Measurements from ENCODE around the gene LRRD1. TPM values are rescaled to one million over a fixed set of nuclear protein-coding genes. Genes with fewer than 3 reads are reported as not detected.

LRRD1 gene
- total and polyA plus RNA-seq, 9 of the 15 experiments (the other 6 are each of a cell fraction or from before 2014, with no cell fraction given): 0.07 to 0.15 TPM; not detected in 7

- TF ChIP-seq ARID3B (CRISPR knock-in tag; IDR thresholded peaks at IDR 0.05; ENCODE audit: borderline replicate concordance) (peak; percentile 72; the same call in 1 of the 2 replicates), E4F1 (CRISPR knock-in tag; IDR thresholded peaks at IDR 0.05; ENCODE audit: borderline replicate concordance) (no peak), JUNB (CRISPR knock-in tag; conservative IDR thresholded peaks at IDR 0.05) (0 out of 2 replicates have a peak, but pooled peaks have one; percentile 29)
Measured at GRCh38 chr7:92133737-92134270, 45.1 kb downstream of the LRRD1 start (continued).

GRCh38 chr7:92133133-92133736 lies 45.7 kb downstream of the LRRD1 start:
- ChIA-PET POLR2A (interaction anchor here (0.6 to 1.4 kb wide), 5 partner anchors 12 to 117 kb away, joined by 3 to 7 read pairs (median 4); partner anchors contain the start of genes ANKIB1 and KRIT1), CTCF (ENCODE audit: low intra/inter-chr PET ratio) (interaction anchor here (1.0 kb wide), 1 partner anchor 326 kb away, joined by 4 read pairs; no protein-coding TSS in a partner anchor)
- ATAC-seq (peak; percentile 19), DNase-seq (ENCODE audit: extremely low read depth in 1 of 4, low spot score in 3 of 4) (peak in 1 of 4 experiments; percentile 41), FAIRE-seq (no peak)
- intact Hi-C loops (cut with micrococcal nuclease) (loop anchor here (1.0 to 5.0 kb wide), 2 partner anchors 289 to 314 kb away; partner anchors contain the start of gene GATAD1), in situ Hi-C loops (cut with MboI) (loop anchor here (10.0 kb wide), 1 partner anchor 302 kb away; no protein-coding TSS in a partner anchor)
- no TSS peak for BruUV-seq (replicated peaks)
- Histone ChIP-seq H3K79me2 (ENCODE audit: control insufficient read depth, insufficient read depth, low read length) (peaks cover 54% of the 10 kb centered on the region), H3K27me3 (ENCODE audit: control insufficient read depth in 2 of 2, insufficient read depth in 2 of 2, low read length in 2 of 2) (no peaks in the 10 kb centered on the region), H2AFZ (ENCODE audit: low read depth, low read length) (peak overlapping the region; percentile 100), H3K9ac (ENCODE audit: insufficient read depth in 1 of 2, low read depth in 2 of 2, low read length in 2 of 2) (peak overlapping the region; percentile 91 to 96), H4K20me1 (replicated peaks; ENCODE audit: control insufficient read depth, insufficient read depth, low read length) (peaks cover 8% of the 10 kb centered on the region; the same call in 1 of the 2 replicates), H3K9me3 (replicated peaks; ENCODE audit: control insufficient read depth, insufficient read depth, low read depth, low read length) (no peaks in the 10 kb centered on the region), H3K4me3 (peak overlapping the region; percentile 95), H3K4me1 (replicated peaks in 1 of 2; ENCODE audit: control insufficient read depth in 2 of 2, insufficient read depth in 2 of 2, low read length in 2 of 2) (peaks cover 19 to 20% of the 10 kb centered on the region in 2 experiments; a peak in 3 of 5 replicates), H3K9me1 (ENCODE audit: control insufficient read depth, insufficient read depth, low read length) (no peaks in the 10 kb centered on the region), H3K27ac (ENCODE audit: extremely low read depth, low read depth, low read length) (peak overlapping the region; percentile 99), H3K36me3 (ENCODE audit: control insufficient read depth, insufficient read depth, low read length) (peaks cover 40% of the 10 kb centered on the region), H3K4me2 (ENCODE audit: insufficient read depth, low read length) (peak overlapping the region; percentile 98)
- WGBS (ENCODE audit: insufficient coverage, low coverage, missing lambda C conversion rate): 7% methylated on average over 15 of the region's 15 CpGs
- TF ChIP-seq ZEB2 (IDR thresholded peaks at IDR 0.05) (no peak), KAT7 (CRISPR knock-in tag; IDR thresholded peaks at IDR 0.05; ENCODE audit: borderline replicate concordance) (no peak), ZNF217 (CRISPR knock-in tag; IDR thresholded peaks at IDR 0.05) (no peak), CEBPB (tag; IDR thresholded peaks at IDR 0.05) (peak; percentile 71), AFF1 (IDR thresholded peaks at IDR 0.05; ENCODE audit: low read depth in 1 of 2, partially characterized antibody in 2 of 2) (peak in 1 of 2 experiments; percentile 26), ID3 (CRISPR knock-in tag; IDR thresholded peaks at IDR 0.05) (no peak), ID3 (tag; IDR thresholded peaks at IDR 0.05) (no peak)

Data from K562 (cell line).